Small intestine (tissue), 7 donors: ENCODE results near the gene CDH19. TPM values are rescaled to one million over a fixed set of nuclear protein-coding genes. Genes with fewer than 3 reads are reported as not detected.
"Not testable (repeated sequence)": the region's sequence is repeated elsewhere in the genome, so short reads cannot be mapped to it uniquely, and the experiment has no call there.

Experiments
- DNase-seq, 2 donors: peaks; one replicate each; pipeline versions ENCODE4 v3.0.0 to v3.0.0-alpha.2; 2013
- FAIRE-seq: peaks from 2 replicates; lab custom pipeline; 2012; peaks lifted over from hg19 to GRCh38; lab: Jason Lieb, UNC
- H3K27ac ChIP-seq, 3 donors: one replicate each; pipeline ENCODE4 v1.5.1; 2013; ENCODE audit warnings: low read length in 2 of 3, mild to moderate bottlenecking in 2 of 3, control low read depth in 1 of 3, inconsistent platforms in 1 of 3, low read depth in 1 of 3, moderate library complexity in 1 of 3
- H3K27me3 ChIP-seq, 3 donors: one replicate each; pipeline ENCODE4 v1.6.1; 2013; ENCODE audit warnings: low read length in 3 of 3, inconsistent platforms in 1 of 3; ENCODE audit not compliant: control insufficient read depth in 3 of 3, insufficient read depth in 3 of 3
- H3K36me3 ChIP-seq, 3 donors: one replicate each; pipeline ENCODE4 v1.6.1; 2013; ENCODE audit warnings: low read length in 3 of 3, inconsistent platforms in 1 of 3, low read depth in 1 of 3, mild to moderate bottlenecking in 1 of 3, moderate library complexity in 1 of 3; ENCODE audit not compliant: control insufficient read depth in 3 of 3, insufficient read depth in 2 of 3
- H3K4me1 ChIP-seq, 3 donors: one replicate each; pipeline ENCODE4 v1.6.1; 2013; ENCODE audit warnings: low read length in 2 of 3, inconsistent platforms in 1 of 3, low read depth in 1 of 3, mild to moderate bottlenecking in 1 of 3, moderate library complexity in 1 of 3; ENCODE audit not compliant: control insufficient read depth in 3 of 3, insufficient read depth in 2 of 3
- H3K4me3 ChIP-seq, 3 donors: one replicate each; pipeline ENCODE4 v1.5.1; 2013; ENCODE audit warnings: low read length in 3 of 3, control low read depth in 1 of 3, inconsistent platforms in 1 of 3, low read depth in 1 of 3, mild to moderate bottlenecking in 1 of 3, moderate library complexity in 1 of 3
- H3K9me3 ChIP-seq, 2 donors: one replicate each; pipeline ENCODE4 v1.6.1; 2013; ENCODE audit warnings: low read depth in 1 of 2, low read length in 1 of 2; ENCODE audit not compliant: control insufficient read depth in 2 of 2, insufficient read depth in 1 of 2
- WGBS, 3 donors: extraction: QIAGEN DNeasy Blood & Tissue Kit; methylation state at CpG; one replicate each; pipeline ENCODE4 v1.1.7; 2013; 5-methylcytosine and 5-hydroxymethylcytosine counted together
- polyA plus RNA-seq, 4 donors: library from polyadenylated mRNA; stranded (reverse) in 3 of 4; unstranded in 1 of 4; fragments of 200-250 nt in 3 of 4; fragments of 120-200 nt in 1 of 4; gene quantifications; one replicate each; pipeline versions ENCODE4 v1.2.1 to v1.2.3, GENCODE V29; 2013
- donor health status: healthy with polysubstance abuse.
- donor health status: control.
- donor health status: control.
- donor health status: Bipolar disorder and iron deficiency.
- donor health status: healthy.

Gene CDH19
- polyA plus RNA-seq, 4 donors = 0.27 to 3.0 (median 0.86) TPM; not detected in 1

DNA sequence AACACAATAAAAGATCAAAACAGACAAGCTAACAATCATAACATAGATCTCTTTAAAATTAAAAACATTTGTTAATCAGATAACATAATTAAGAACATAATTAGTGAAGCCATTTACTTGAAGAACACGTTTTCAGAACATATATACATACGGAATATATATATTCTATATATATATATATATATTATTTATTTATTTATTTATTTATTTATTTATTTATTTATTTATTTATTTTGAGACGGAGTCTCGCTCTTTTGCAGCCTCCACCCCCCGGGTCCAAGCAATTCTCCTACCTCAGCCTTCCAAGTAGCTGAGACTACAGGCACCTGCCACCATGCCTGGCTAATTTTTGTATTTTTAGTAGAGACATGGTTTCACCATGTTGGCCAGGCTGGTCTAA lies 137.7 kb downstream of the CDH19 start:
- not testable (repeated sequence) for FAIRE-seq, H3K9me3 ChIP-seq, H3K4me1 ChIP-seq, H3K27ac ChIP-seq, H3K27me3 ChIP-seq, H3K36me3 ChIP-seq, H3K4me3 ChIP-seq, DNase-seq
- WGBS, 3 donors = 80 to 87% (median 86%) methylated on average over 5 of the region's 5 CpGs

DNA sequence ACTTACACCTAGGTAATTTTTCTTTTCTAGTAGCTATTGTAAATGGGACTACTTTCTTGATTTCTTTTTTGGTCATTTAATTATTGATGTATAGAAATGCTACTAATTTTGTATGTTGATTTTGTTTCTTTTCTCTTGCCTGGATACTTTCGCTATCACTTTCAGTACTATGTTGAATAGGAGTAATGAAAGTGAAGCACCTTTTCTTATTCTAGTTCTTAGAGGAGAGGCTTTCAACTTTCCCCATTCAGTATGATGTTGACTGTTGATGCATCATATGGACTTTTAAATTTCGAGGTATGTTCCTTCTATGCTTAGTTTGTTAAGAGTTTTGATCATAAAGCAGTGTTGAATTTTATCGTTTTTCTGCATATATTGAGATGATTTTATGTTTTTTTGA lies 142.5 kb downstream of the CDH19 start:
- WGBS, 3 donors = 61 to 78% (median 62%) methylated on average over 3 of the region's 3 CpGs
- no peaks in the 10 kb centered on the region for H3K36me3 ChIP-seq
- H3K4me1 ChIP-seq = no peaks in the 10 kb centered on the region
- no peak for DNase-seq
- H3K9me3 ChIP-seq = no peaks in the 10 kb centered on the region
- H3K27ac ChIP-seq = no peak overlapping the region
- no peak for FAIRE-seq
- H3K4me3 ChIP-seq = no peak overlapping the region
- H3K27me3 ChIP-seq = no peaks in the 10 kb centered on the region

DNA sequence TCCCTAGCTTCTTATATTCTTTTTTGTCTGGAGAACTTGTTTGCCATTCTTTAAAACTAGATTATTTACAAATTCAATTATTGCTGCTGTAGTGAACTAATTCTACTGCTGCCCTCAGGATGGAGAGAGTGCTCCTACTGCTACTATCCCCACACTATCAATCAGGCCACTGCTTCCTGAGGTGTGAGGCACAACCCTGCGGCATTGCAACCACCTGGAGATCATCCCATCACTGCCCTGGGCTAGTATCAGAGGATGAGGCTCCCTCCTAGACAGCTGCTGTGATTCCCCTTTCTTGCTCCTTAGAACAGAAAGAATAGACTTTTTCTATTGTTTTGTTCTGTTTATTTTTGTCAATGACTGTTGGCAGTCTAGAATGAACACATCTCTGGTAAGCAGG lies 146.6 kb downstream of the CDH19 start:
- no peak overlapping the region for H3K27ac ChIP-seq
- no peaks in the 10 kb centered on the region for H3K4me1 ChIP-seq
- no peak overlapping the region for H3K4me3 ChIP-seq
- DNase-seq (no peak), FAIRE-seq (no peak)
- no peaks in the 10 kb centered on the region for H3K36me3 ChIP-seq
- H3K9me3 ChIP-seq = no peaks in the 10 kb centered on the region
- 30 to 60% (median 54%) methylated on average over 1 of the region's 1 CpG for WGBS, 3 donors
- H3K27me3 ChIP-seq = no peaks in the 10 kb centered on the region
